Measurements from ENCODE around the gene NUMBL.

DNA sequence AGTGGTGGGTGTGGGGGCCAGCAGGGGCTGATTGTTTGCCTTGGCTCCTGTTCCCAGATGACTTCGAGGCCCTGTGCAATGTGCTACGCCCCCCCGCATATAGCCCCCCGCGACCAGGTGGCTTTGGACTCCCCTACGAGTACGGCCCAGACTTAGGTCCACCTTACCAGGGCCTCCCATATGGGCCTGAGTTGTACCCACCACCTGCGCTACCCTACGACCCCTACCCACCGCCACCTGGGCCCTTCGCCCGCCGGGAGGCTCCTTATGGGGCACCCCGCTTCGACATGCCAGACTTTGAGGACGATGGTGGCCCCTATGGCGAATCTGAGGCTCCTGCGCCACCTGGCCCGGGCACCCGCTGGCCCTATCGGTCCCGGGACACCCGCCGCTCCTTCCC lies 63.5 kb downstream of the NUMBL start:
- TF ChIP-seq, protein P1, sequence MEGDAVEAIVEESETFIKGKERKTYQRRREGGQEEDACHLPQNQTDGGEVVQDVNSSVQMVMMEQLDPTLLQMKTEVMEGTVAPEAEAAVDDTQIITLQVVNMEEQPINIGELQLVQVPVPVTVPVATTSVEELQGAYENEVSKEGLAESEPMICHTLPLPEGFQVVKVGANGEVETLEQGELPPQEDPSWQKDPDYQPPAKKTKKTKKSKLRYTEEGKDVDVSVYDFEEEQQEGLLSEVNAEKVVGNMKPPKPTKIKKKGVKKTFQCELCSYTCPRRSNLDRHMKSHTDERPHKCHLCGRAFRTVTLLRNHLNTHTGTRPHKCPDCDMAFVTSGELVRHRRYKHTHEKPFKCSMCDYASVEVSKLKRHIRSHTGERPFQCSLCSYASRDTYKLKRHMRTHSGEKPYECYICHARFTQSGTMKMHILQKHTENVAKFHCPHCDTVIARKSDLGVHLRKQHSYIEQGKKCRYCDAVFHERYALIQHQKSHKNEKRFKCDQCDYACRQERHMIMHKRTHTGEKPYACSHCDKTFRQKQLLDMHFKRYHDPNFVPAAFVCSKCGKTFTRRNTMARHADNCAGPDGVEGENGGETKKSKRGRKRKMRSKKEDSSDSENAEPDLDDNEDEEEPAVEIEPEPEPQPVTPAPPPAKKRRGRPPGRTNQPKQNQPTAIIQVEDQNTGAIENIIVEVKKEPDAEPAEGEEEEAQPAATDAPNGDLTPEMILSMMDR (IDR thresholded peaks at IDR 0.05): no peak
- no peak for TF ChIP-seq POLR2AphosphoS5 (IDR thresholded peaks at IDR 0.05)

Measured in suprapubic skin (tissue), 3 donors.